GM12878 (cell line): ENCODE results near the gene STAB2. TPM values are rescaled to one million over a fixed set of nuclear protein-coding genes. Genes with fewer than 3 reads are reported as not detected.

Experiments used
- ATAC-seq: fragments of 200-7000 bp; cut with Tn5 transposase; 3 replicates; pipeline ENCODE4 v1.9.1; 2020; ENCODE audit warnings: mild to moderate bottlenecking, moderate library complexity
- BruUV-seq: library from RNA; stranded (reverse); fragments of 400-500 nt; replicated peaks from 2 replicates; lab custom pipeline; 2021; lab: Mats Ljungman, UMichigan
- CTCF ChIA-PET: fragments of 300-600 bp; sonication (Branson Sonifier 250); formaldehyde crosslinking; extraction: SDS; loops from one replicate; lab custom pipeline; 2021; ENCODE audit warnings: inconsistent platforms; lab: Yijun Ruan, JAX
- POLR2A ChIA-PET: fragments of 350-600 bp; formaldehyde crosslinking; extraction: SDS; loops from one replicate; lab custom pipeline; 2021; ENCODE audit warnings: inconsistent platforms; lab: Charles Lee
- RAD21 ChIA-PET: fragments of 300-600 bp; sonication (Branson Sonifier 250); formaldehyde crosslinking; loops from one replicate; lab custom pipeline; 2023; ENCODE audit warnings: antibody characterized with exemption; ENCODE audit not compliant: unreplicated experiment; lab: Charles Lee
- SMC1A ChIA-PET: fragments of 300-600 bp; sonication (Branson Sonifier 250); formaldehyde crosslinking; loops from one replicate; lab custom pipeline; 2023; ENCODE audit not compliant: unreplicated experiment, uncharacterized antibody; lab: Charles Lee
- DNase-seq: peaks from one replicate; pipeline ENCODE4 v3.0.0-alpha.2; 2011; ENCODE audit warnings: low read depth, low spot score
- FAIRE-seq: peaks from 3 replicates; lab custom pipeline; 2011; peaks lifted over from hg19 to GRCh38; lab: Jason Lieb, UNC
- H2AFZ ChIP-seq: 2 replicates; pipeline ENCODE4 v1.6.0; 2011; ENCODE audit warnings: low read depth, low read length, control low read depth; ENCODE audit not compliant: control insufficient read depth
- H3K27ac ChIP-seq: 2 replicates; pipeline ENCODE4 v1.5.1; 2011; ENCODE audit warnings: control low read depth; ENCODE audit not compliant: control insufficient read depth, insufficient read depth
- H3K27me3 ChIP-seq, 2 experiments: replicated peaks in 1 of 2; 2 replicates each; pipeline versions ENCODE4 v1.6.0 to v1.6.1; 2011; ENCODE audit warnings: low read length in 1 of 2; ENCODE audit not compliant: control insufficient read depth in 2 of 2, insufficient read depth in 2 of 2
- H3K36me3 ChIP-seq, 2 experiments: 2 replicates each; pipeline ENCODE4 v1.5.1; 2011; ENCODE audit warnings: low read length in 1 of 2; ENCODE audit not compliant: control insufficient read depth in 2 of 2, insufficient read depth in 2 of 2
- H3K4me1 ChIP-seq: 2 replicates; pipeline ENCODE4 v1.6.1; 2011; ENCODE audit warnings: mild to moderate bottlenecking, low read length, moderate library complexity, mixed read lengths; ENCODE audit not compliant: control insufficient read depth, insufficient read depth
- H3K4me2 ChIP-seq: 2 replicates; pipeline ENCODE4 v1.6.0; 2011; ENCODE audit warnings: control low read depth; ENCODE audit not compliant: control insufficient read depth, insufficient read depth
- H3K4me3 ChIP-seq: fragments of 200-600 bp; sonication (generic); 2 replicates; pipeline ENCODE4 v1.5.1; 2016
- H3K79me2 ChIP-seq: 2 replicates; pipeline ENCODE4 v1.6.0; 2011; ENCODE audit warnings: low read length; ENCODE audit not compliant: control insufficient read depth, insufficient read depth
- H3K9ac ChIP-seq: 2 replicates; pipeline ENCODE4 v1.8.0; 2011; ENCODE audit warnings: low read length, control low read depth, mixed read lengths; ENCODE audit not compliant: control insufficient read depth, insufficient read depth
- H3K9me3 ChIP-seq: replicated peaks from 3 replicates; pipeline ENCODE4 v1.5.1; 2011; ENCODE audit warnings: mild to moderate bottlenecking, low read length; ENCODE audit not compliant: control insufficient read depth, insufficient read depth
- H4K20me1 ChIP-seq: 2 replicates; pipeline ENCODE4 v1.6.0; 2011; ENCODE audit not compliant: control insufficient read depth, insufficient read depth
- BRCA1 ChIP-seq: IDR thresholded peaks from 2 replicates; pipeline ENCODE4 v1.6.1; 2011; ENCODE audit warnings: low read depth, low read length, improper control_type of control experiment
- ETV6 ChIP-seq, 2 experiments: fragments of 450-650 bp in 1 of 2; IDR thresholded peaks in 1 of 2; conservative IDR thresholded peaks in 1 of 2; 2 replicates each; pipeline ENCODE4 v1.6.1; 2014; ENCODE audit warnings: antibody characterized with exemption in 1 of 2, borderline replicate concordance in 1 of 2, low read depth in 1 of 2, mild to moderate bottlenecking in 1 of 2, moderate library complexity in 1 of 2
- IKZF2 ChIP-seq, 2 experiments: fragments of 450-650 bp; IDR thresholded peaks; 2 replicates each; pipeline ENCODE4 v1.6.1; 2017; ENCODE audit warnings: mild to moderate bottlenecking in 2 of 2, moderate library complexity in 2 of 2
- KDM1A ChIP-seq: fragments of 200-600 bp; sonication (generic); IDR thresholded peaks from 2 replicates; pipeline ENCODE4 v1.6.1; 2016; ENCODE audit warnings: borderline replicate concordance
- MEF2A ChIP-seq: IDR thresholded peaks from 2 replicates; pipeline ENCODE4 v1.6.1; 2011; ENCODE audit warnings: low read depth, mild to moderate bottlenecking, low read length, moderate library complexity; ENCODE audit not compliant: insufficient read depth
- MTA3 ChIP-seq: IDR thresholded peaks from 2 replicates; pipeline ENCODE4 v1.6.1; 2012; ENCODE audit warnings: low read length, inconsistent platforms, borderline replicate concordance
- MXI1 ChIP-seq: fragments of 150-350 bp; IDR thresholded peaks from 2 replicates; pipeline ENCODE4 v1.6.1; 2011; ENCODE audit warnings: low read depth, mild to moderate bottlenecking, inconsistent platforms, low read length, improper control_type of control experiment
- POLR2AphosphoS2 ChIP-seq: IDR thresholded peaks from 2 replicates; pipeline ENCODE4 v1.6.1; 2011; ENCODE audit warnings: low read depth, mild to moderate bottlenecking, low read length, improper control_type of control experiment, moderate library complexity
- SMC3 ChIP-seq: IDR thresholded peaks from 2 replicates; pipeline ENCODE4 v1.6.1; 2011; ENCODE audit warnings: low read length, improper control_type of control experiment, borderline replicate concordance
- TARDBP ChIP-seq: IDR thresholded peaks from 2 replicates; pipeline ENCODE4 v1.6.1; 2016; ENCODE audit warnings: borderline replicate concordance
- WGBS: methylation state at CpG from one replicate; pipeline ENCODE4 v1.1.6; 2016; ENCODE audit warnings: low lambda C conversion rate; ENCODE audit not compliant: insufficient replicate concordance, insufficient coverage; ENCODE audit errors: missing lambda C conversion rate; 5-methylcytosine and 5-hydroxymethylcytosine counted together
- in situ Hi-C: fragments of 300-500 bp; cut with MboI; formaldehyde crosslinking; loops from 9 replicates; pipeline ENCODE4 v1.14.3; 2018; ENCODE audit warnings: mixed read lengths
- intact Hi-C: fragments of 100-400 bp; cut with micrococcal nuclease; formaldehyde crosslinking; loops from one replicate; pipeline ENCODE4 v1.14.2; 2022; ENCODE audit not compliant: unreplicated experiment
- polyA plus RNA-seq, 11 experiments: library from polyadenylated mRNA; depleted of rRNA in 4 of 11; unstranded in 6 of 11; stranded (reverse) in 5 of 11; fragments of >200 nt; fragmentation: Nextera tagmentation in 4 of 11; fragmentation: Illumina TruSeq in 1 of 11; extraction: Ambion mirVana in 4 of 11; extraction: Trizol in 1 of 11; gene quantifications; 1 replicate in 1 of 11; 2 replicates in 10 of 11; pipeline versions ENCODE4 v1.2.1 to v1.2.3, GENCODE V29; 2011 to 2016; ENCODE audit warnings: inconsistent platforms in 2 of 11, missing spikeins in 2 of 11, low read depth in 1 of 11
- total RNA-seq, 4 experiments: library from RNA; depleted of rRNA in 3 of 4; stranded (reverse); fragments of >200 nt in 3 of 4; fragmentation: Illumina TruSeq in 1 of 4; extraction: Trizol in 1 of 4; gene quantifications; 2 replicates each; pipeline versions ENCODE4 v1.2.1 to v1.2.3, GENCODE V29; 2013 to 2021
- TF ChIP-seq, protein P1 (sequence below): fragments of 450-650 bp; IDR thresholded peaks from 2 replicates; pipeline ENCODE4 v1.6.1; 2016; ENCODE audit warnings: mild to moderate bottlenecking
- TF ChIP-seq, protein P2 (sequence below): fragments of 450-650 bp; IDR thresholded peaks from 2 replicates; pipeline ENCODE4 v1.6.1; 2017; ENCODE audit warnings: antibody characterized with exemption, mild to moderate bottlenecking, moderate library complexity
- TF ChIP-seq, protein P3 (sequence below): IDR thresholded peaks from 2 replicates; pipeline ENCODE4 v1.6.1; 2011; ENCODE audit warnings: borderline replicate concordance, low read depth, mild to moderate bottlenecking, moderate library complexity, mixed read lengths, low read length; ENCODE audit not compliant: insufficient read depth; ENCODE audit errors: extremely low read length
- TF ChIP-seq, protein P4 (sequence below): fragments of 450-650 bp; IDR thresholded peaks from 2 replicates; pipeline ENCODE4 v1.6.1; 2017; ENCODE audit warnings: mild to moderate bottlenecking

STAB2 gene
- total and polyA plus RNA-seq, 10 of the 15 experiments (the other 5 are each of a cell fraction or from before 2014, with no cell fraction given): 0.37 TPM; not detected in 9

DNA sequence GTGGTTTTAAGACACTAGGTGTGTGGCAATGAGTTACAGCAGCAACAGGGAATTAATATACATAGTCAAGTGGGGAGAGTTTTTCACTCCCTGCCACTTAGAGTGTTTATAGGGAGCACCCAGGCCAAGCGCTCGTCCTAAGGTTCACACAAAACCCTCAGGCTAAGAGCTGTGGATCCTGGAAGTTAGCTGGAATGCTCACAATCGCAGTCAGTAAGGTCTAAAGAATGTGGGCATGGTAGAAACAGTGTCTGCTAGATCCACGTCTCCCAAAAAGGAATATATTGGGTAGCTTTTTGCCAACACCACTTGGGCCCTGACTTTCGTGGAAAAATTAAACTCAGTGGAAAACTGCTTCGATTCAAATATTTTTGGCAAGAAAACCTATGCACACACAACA, 36.6 kb downstream of the STAB2 start (continued):
- TF ChIP-seq, protein P1, sequence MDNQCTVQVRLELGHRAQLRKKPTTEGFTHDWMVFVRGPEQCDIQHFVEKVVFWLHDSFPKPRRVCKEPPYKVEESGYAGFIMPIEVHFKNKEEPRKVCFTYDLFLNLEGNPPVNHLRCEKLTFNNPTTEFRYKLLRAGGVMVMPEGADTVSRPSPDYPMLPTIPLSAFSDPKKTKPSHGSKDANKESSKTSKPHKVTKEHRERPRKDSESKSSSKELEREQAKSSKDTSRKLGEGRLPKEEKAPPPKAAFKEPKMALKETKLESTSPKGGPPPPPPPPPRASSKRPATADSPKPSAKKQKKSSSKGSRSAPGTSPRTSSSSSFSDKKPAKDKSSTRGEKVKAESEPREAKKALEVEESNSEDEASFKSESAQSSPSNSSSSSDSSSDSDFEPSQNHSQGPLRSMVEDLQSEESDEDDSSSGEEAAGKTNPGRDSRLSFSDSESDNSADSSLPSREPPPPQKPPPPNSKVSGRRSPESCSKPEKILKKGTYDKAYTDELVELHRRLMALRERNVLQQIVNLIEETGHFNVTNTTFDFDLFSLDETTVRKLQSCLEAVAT: no peak

DNA sequence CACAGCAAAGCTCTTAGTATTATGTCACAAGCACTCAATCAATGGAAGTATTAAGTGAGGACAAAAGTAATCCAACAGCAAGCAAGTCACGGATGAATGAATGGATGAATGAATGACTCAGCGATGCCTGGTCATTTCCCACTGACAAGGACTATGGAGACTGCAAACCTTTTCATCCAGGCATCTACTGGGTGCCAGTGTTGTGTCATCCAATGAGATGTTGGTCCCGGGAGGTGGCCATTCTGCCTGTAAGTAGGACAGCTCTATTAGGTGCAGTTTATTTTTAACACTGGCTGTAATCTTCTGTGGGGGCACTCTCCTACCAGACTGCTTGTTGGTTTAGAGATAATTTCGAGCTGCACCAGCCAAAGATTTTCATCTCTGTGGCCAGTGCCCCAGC, 39.4 kb downstream of the STAB2 start:
- RAD21 ChIA-PET: no interaction called here
- Histone ChIP-seq H3K4me2 (no peak overlapping the region), H3K27me3 (no peaks in the 10 kb centered on the region; a peak in 1 of 4 replicates), H3K9me3 (no peaks in the 10 kb centered on the region), H3K4me1 (no peaks in the 10 kb centered on the region), H2AFZ (no peak overlapping the region), H3K9ac (no peak overlapping the region), H3K36me3 (no peaks in the 10 kb centered on the region), H3K27ac (no peak overlapping the region), H3K4me3 (no peak overlapping the region), H4K20me1 (no peaks in the 10 kb centered on the region), H3K79me2 (no peaks in the 10 kb centered on the region)
- no peak for FAIRE-seq
- intact Hi-C loops: no loop called here
- SMC1A ChIA-PET: no interaction called here
- ATAC-seq: no peak
- in situ Hi-C loops: no loop called here
- WGBS: 45% methylated on average over 4 of the region's 4 CpGs
- CTCF ChIA-PET: interaction anchor here (1.4 kb wide), 2 partner anchors 13 to 52 kb away, joined by 4 to 6 read pairs; no protein-coding TSS in a partner anchor
- no peak for DNase-seq
- no TSS peak for BruUV-seq
- POLR2A ChIA-PET: no interaction called here
- no peak for TF ChIP-seq MTA3
- no peak for TF ChIP-seq BRCA1
- TF ChIP-seq MEF2A: no peak
- TF ChIP-seq, protein P2, sequence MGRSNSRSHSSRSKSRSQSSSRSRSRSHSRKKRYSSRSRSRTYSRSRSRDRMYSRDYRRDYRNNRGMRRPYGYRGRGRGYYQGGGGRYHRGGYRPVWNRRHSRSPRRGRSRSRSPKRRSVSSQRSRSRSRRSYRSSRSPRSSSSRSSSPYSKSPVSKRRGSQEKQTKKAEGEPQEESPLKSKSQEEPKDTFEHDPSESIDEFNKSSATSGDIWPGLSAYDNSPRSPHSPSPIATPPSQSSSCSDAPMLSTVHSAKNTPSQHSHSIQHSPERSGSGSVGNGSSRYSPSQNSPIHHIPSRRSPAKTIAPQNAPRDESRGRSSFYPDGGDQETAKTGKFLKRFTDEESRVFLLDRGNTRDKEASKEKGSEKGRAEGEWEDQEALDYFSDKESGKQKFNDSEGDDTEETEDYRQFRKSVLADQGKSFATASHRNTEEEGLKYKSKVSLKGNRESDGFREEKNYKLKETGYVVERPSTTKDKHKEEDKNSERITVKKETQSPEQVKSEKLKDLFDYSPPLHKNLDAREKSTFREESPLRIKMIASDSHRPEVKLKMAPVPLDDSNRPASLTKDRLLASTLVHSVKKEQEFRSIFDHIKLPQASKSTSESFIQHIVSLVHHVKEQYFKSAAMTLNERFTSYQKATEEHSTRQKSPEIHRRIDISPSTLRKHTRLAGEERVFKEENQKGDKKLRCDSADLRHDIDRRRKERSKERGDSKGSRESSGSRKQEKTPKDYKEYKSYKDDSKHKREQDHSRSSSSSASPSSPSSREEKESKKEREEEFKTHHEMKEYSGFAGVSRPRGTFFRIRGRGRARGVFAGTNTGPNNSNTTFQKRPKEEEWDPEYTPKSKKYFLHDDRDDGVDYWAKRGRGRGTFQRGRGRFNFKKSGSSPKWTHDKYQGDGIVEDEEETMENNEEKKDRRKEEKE: no peak
- no peak for TF ChIP-seq SMC3
- TF ChIP-seq, protein P3, sequence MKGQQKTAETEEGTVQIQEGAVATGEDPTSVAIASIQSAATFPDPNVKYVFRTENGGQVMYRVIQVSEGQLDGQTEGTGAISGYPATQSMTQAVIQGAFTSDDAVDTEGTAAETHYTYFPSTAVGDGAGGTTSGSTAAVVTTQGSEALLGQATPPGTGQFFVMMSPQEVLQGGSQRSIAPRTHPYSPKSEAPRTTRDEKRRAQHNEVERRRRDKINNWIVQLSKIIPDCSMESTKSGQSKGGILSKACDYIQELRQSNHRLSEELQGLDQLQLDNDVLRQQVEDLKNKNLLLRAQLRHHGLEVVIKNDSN: no peak
- TF ChIP-seq POLR2AphosphoS2: no peak
- TF ChIP-seq, protein P4, sequence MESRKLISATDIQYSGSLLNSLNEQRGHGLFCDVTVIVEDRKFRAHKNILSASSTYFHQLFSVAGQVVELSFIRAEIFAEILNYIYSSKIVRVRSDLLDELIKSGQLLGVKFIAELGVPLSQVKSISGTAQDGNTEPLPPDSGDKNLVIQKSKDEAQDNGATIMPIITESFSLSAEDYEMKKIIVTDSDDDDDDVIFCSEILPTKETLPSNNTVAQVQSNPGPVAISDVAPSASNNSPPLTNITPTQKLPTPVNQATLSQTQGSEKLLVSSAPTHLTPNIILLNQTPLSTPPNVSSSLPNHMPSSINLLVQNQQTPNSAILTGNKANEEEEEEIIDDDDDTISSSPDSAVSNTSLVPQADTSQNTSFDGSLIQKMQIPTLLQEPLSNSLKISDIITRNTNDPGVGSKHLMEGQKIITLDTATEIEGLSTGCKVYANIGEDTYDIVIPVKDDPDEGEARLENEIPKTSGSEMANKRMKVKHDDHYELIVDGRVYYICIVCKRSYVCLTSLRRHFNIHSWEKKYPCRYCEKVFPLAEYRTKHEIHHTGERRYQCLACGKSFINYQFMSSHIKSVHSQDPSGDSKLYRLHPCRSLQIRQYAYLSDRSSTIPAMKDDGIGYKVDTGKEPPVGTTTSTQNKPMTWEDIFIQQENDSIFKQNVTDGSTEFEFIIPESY: no peak
- no peak for TF ChIP-seq ETV6 (conservative IDR thresholded peaks at IDR 0.05 in 1 of 2, IDR thresholded peaks at IDR 0.05 in 1 of 2; ENCODE audit: borderline replicate concordance in 1 of 2, low read depth in 1 of 2)
- TF ChIP-seq IKZF2 (IDR thresholded peaks at IDR 0.05): no peak
- TF ChIP-seq MXI1: no peak
- no peak for TF ChIP-seq KDM1A
- no peak for TF ChIP-seq TARDBP
